ENCODE measurements around the gene NKX2-8. TPM values are rescaled to one million over a fixed set of nuclear protein-coding genes. Genes with fewer than 3 reads are reported as not detected.

NKX2-8 gene
- total RNA-seq (not detected in 2 replicates), polyA plus RNA-seq (not detected in 2 replicates), polyA minus RNA-seq (not detected in 2 replicates)
- total RNA-seq (2013), result not detected

DNA sequence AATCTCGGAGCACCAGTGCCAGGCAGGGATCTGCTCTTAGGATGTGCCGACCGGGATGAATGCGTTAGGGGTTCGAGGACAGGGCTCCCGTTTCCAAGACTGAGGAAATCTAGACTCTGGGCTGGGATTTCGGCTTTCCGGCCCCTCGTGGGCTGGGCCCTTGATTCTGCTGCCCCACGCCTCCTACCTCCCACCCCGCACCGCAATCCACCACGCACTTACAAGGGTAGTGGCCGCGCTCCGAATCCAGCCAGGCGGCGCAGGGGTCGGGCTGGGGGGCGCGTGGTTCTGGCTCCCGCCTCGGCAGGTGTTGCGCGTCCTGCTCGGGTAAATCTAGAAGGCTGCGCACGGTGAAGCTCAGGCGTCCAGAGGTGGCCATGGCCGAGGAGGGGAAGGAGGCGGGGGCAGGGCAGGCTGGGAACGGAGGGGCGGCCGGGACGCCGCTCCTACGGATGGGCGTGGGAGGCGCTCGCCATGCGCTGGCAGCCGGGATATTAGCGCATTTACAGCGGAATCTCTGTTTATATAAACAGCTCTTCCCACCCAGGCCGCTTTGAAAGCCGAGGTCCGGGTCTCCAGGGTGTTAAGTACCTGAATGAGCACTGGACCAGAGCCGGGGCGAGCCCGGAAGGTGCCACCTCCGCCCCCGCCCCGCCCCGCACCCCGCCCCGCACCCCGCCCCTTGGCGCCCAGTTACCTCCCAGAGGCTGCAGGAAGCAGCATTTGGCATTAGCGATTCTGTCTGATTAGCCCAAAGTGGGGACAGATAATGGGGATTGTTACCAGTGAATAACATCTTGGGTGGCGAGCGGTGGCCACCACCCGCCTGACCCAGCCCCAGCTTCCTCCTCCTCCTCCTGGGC lies at the start of gene NKX2-8:
NKX2-8 (minus strand) TSS at position 604 of the 863 bp plus-strand sequence; CDS start at position 379, 225 bp downstream.
- Histone ChIP-seq H3K9me3 (ENCODE audit: control extremely low read depth in 1 of 3, control insufficient read depth in 2 of 3, insufficient read depth in 1 of 3, low read length in 2 of 3) (peaks cover 0 to 40% (median 2%) of the 10 kb centered on the region in 3 donors), H3K27me3 (replicated peaks in 1 of 4; ENCODE audit: control extremely low read depth in 1 of 4, control insufficient read depth in 3 of 4, insufficient read depth in 4 of 4, low read length in 3 of 4) (peaks cover 0 to 59% (median 37%) of the 10 kb centered on the region in 4 experiments), H4K20me1 (ENCODE audit: control insufficient read depth, insufficient read depth, low read length, poor library complexity, severe bottlenecking) (no peaks in the 10 kb centered on the region), H3K27ac (ENCODE audit: low read length in 2 of 2) (no peak within 1 kb of the TSS), H3K4me2 (replicated peaks; ENCODE audit: low read depth, low read length, poor library complexity, severe bottlenecking) (no peak within 1 kb of the TSS), H2AFZ (ENCODE audit: insufficient read depth, low read depth, low read length, poor library complexity, severe bottlenecking) (no peak within 1 kb of the TSS), H3K4me1 (ENCODE audit: control insufficient read depth in 2 of 2, insufficient read depth in 2 of 2, low read length in 2 of 2) (peaks cover 0 to 6% of the 10 kb centered on the region in 2 donors), H3K9ac (ENCODE audit: low read length) (no peak within 1 kb of the TSS), H3K4me3 (ENCODE audit: control extremely low read depth in 1 of 5, extremely low read depth in 1 of 5, insufficient read depth in 1 of 5, low read depth in 2 of 5, low read length in 4 of 5) (no peak within 1 kb of the TSS), H3K36me3 (replicated peaks in 1 of 2; ENCODE audit: control extremely low read depth in 1 of 2, control insufficient read depth in 1 of 2, extremely low read depth in 1 of 2, insufficient read depth in 2 of 2, low read length in 1 of 2) (no peaks in the 10 kb centered on the region), H3K79me2 (ENCODE audit: control insufficient read depth, insufficient read depth, low read length) (no peaks in the 10 kb centered on the region)
- ChIA-PET POLR2A (no interaction called here), CTCF (no interaction called here)
- intact Hi-C loops (cut with micrococcal nuclease), result no loop called here
- no peak for ATAC-seq (ENCODE audit: low read depth)
- DNase-seq, result no peak
- Mint-ChIP-seq H3K27me3 (peaks cover 48% of the 10 kb centered on the region), H3K27ac (no peak within 1 kb of the TSS), H3K4me3 (no peak within 1 kb of the TSS), H3K4me1 (no peaks in the 10 kb centered on the region), H3K9me3 (ENCODE audit: insufficient read depth) (no peaks in the 10 kb centered on the region)
- TF ChIP-seq EZH2 (IDR thresholded peaks at IDR 0.05; ENCODE audit: borderline replicate concordance, insufficient read depth, low read depth, low read length, poor library complexity, severe bottlenecking), result no peak
- 8% methylated on average over 47 of the region's 62 CpGs for WGBS (ENCODE audit: insufficient coverage)

DNA sequence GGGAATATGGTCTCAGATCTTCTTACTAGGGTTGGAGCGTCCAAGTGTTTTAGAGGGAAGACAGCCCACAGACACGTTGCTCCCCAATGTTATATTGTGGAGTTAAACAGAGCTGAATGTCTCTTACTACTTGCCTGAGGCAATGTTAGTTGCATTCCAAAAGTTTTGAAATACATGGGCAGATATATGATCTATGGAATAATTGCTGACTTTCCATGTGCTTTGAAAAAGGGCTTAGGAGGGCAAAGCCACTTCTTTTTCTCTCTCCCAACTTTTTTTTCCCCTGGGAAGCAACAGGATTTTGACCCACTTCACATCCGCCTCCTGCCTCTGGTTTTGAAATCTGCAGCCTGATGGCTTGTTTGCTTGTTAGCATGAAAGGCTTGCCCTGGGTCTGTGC lies 45.6 kb upstream of the NKX2-8 start:
- Mint-ChIP-seq H3K9me3 (ENCODE audit: insufficient read depth) (peaks cover 3% of the 10 kb centered on the region), H3K27ac (no peak overlapping the region), H3K4me3 (no peak overlapping the region), H3K27me3 (peaks cover 13% of the 10 kb centered on the region), H3K4me1 (no peaks in the 10 kb centered on the region)
- Histone ChIP-seq H3K79me2 (ENCODE audit: control insufficient read depth, insufficient read depth, low read length) (no peaks in the 10 kb centered on the region), H3K4me2 (replicated peaks; ENCODE audit: low read depth, low read length, poor library complexity, severe bottlenecking) (no peak overlapping the region), H3K9ac (ENCODE audit: low read length) (no peak overlapping the region), H3K27me3 (replicated peaks in 1 of 4; ENCODE audit: control extremely low read depth in 1 of 4, control insufficient read depth in 3 of 4, insufficient read depth in 4 of 4, low read length in 3 of 4) (peaks cover 0 to 2% (median 0%) of the 10 kb centered on the region in 4 experiments), H3K36me3 (replicated peaks in 1 of 2; ENCODE audit: control extremely low read depth in 1 of 2, control insufficient read depth in 1 of 2, extremely low read depth in 1 of 2, insufficient read depth in 2 of 2, low read length in 1 of 2) (no peaks in the 10 kb centered on the region), H3K4me1 (ENCODE audit: control insufficient read depth in 2 of 2, insufficient read depth in 2 of 2, low read length in 2 of 2) (no peaks in the 10 kb centered on the region), H2AFZ (ENCODE audit: insufficient read depth, low read depth, low read length, poor library complexity, severe bottlenecking) (no peak overlapping the region), H3K4me3 (ENCODE audit: control extremely low read depth in 1 of 5, extremely low read depth in 1 of 5, insufficient read depth in 1 of 5, low read depth in 2 of 5, low read length in 4 of 5) (no peak overlapping the region), H3K27ac (ENCODE audit: low read length in 2 of 2) (no peak overlapping the region), H3K9me3 (ENCODE audit: control extremely low read depth in 1 of 3, control insufficient read depth in 2 of 3, insufficient read depth in 1 of 3, low read length in 2 of 3) (peaks cover 0 to under 1% (median 0%) of the 10 kb centered on the region in 3 donors), H4K20me1 (ENCODE audit: control insufficient read depth, insufficient read depth, low read length, poor library complexity, severe bottlenecking) (no peaks in the 10 kb centered on the region)
- ChIA-PET CTCF (no interaction called here), POLR2A (no interaction called here)
- TF ChIP-seq, protein P1, sequence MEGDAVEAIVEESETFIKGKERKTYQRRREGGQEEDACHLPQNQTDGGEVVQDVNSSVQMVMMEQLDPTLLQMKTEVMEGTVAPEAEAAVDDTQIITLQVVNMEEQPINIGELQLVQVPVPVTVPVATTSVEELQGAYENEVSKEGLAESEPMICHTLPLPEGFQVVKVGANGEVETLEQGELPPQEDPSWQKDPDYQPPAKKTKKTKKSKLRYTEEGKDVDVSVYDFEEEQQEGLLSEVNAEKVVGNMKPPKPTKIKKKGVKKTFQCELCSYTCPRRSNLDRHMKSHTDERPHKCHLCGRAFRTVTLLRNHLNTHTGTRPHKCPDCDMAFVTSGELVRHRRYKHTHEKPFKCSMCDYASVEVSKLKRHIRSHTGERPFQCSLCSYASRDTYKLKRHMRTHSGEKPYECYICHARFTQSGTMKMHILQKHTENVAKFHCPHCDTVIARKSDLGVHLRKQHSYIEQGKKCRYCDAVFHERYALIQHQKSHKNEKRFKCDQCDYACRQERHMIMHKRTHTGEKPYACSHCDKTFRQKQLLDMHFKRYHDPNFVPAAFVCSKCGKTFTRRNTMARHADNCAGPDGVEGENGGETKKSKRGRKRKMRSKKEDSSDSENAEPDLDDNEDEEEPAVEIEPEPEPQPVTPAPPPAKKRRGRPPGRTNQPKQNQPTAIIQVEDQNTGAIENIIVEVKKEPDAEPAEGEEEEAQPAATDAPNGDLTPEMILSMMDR (IDR thresholded peaks at IDR 0.05), result no peak
- TF ChIP-seq EZH2 (IDR thresholded peaks at IDR 0.05; ENCODE audit: borderline replicate concordance, insufficient read depth, low read depth, low read length, poor library complexity, severe bottlenecking), result no peak
- DNase-seq (no peak), ATAC-seq (ENCODE audit: low read depth) (no peak)
- WGBS (ENCODE audit: insufficient coverage), result 81% methylated on average over 2 of the region's 3 CpGs
- intact Hi-C loops (cut with micrococcal nuclease), result no loop called here

Measured in B cell (primary cell).